Heart right ventricle (tissue), 16 donors: Measurements from ENCODE around the gene TACR1. TPM values are rescaled to one million over a fixed set of nuclear protein-coding genes. Genes with fewer than 3 reads are reported as not detected.
A peak's percentile ranks its signal among the peaks of the same experiment; 100 is the strongest.

Experiments used
- ATAC-seq, 8 donors: fragments of 200-7000 bp; cut with Tn5 transposase; one replicate each; pipeline ENCODE4 v1.9.1; 2020; ENCODE audit warnings: mild to moderate bottlenecking in 8 of 8, moderate library complexity in 8 of 8, moderate number of reproducible peaks in 1 of 8
- DNase-seq, 2 donors: peaks; one replicate each; pipeline ENCODE4 v3.0.0-alpha.2; 2020
- H3K27ac ChIP-seq, 10 donors: fragments of 200-600 bp; sonication (generic) in 2 of 10; one replicate each; pipeline versions ENCODE4 v1.5.0 to v1.8.0; 2020 to 2022; ENCODE audit warnings: mild to moderate bottlenecking in 3 of 10
- H3K27me3 ChIP-seq, 7 donors: fragments of 200-600 bp; one replicate each; pipeline ENCODE4 v1.8.0; 2021 to 2022; ENCODE audit warnings: mild to moderate bottlenecking in 2 of 7
- H3K36me3 ChIP-seq, 9 donors: fragments of 200-600 bp; sonication (generic) in 1 of 9; one replicate each; pipeline versions ENCODE4 v1.5.0 to v1.8.0; 2020 to 2022; ENCODE audit warnings: mild to moderate bottlenecking in 2 of 9
- H3K4me1 ChIP-seq, 9 donors: fragments of 200-600 bp; sonication (generic) in 1 of 9; one replicate each; pipeline versions ENCODE4 v1.5.0 to v1.8.0; 2020 to 2022; ENCODE audit warnings: mild to moderate bottlenecking in 4 of 9
- H3K4me3 ChIP-seq, 10 donors: fragments of 200-600 bp; sonication (generic) in 2 of 10; one replicate each; pipeline versions ENCODE4 v1.5.0 to v1.8.0; 2020 to 2022; ENCODE audit warnings: mild to moderate bottlenecking in 7 of 10, moderate library complexity in 2 of 10
- H3K9me3 ChIP-seq, 11 donors: fragments of 200-600 bp in 10 of 11; sonication (generic) in 2 of 11; one replicate each; pipeline versions ENCODE4 v1.5.0 to v1.8.0; 2013 to 2022; ENCODE audit warnings: mild to moderate bottlenecking in 2 of 11, control low read depth in 1 of 11, moderate library complexity in 1 of 11
- WGBS, 2 donors: extraction: QIAGEN DNeasy Blood & Tissue Kit; methylation state at CpG; one replicate each; pipeline ENCODE4 v1.1.7; 2013; ENCODE audit warnings: inconsistent platforms in 1 of 2; 5-methylcytosine and 5-hydroxymethylcytosine counted together
- intact Hi-C, 10 donors: fragments of 100-400 bp; cut with DNase I; formaldehyde crosslinking; loops; one replicate each; pipeline versions ENCODE4 v1.11.1 to v1.14.2; 2022
- polyA plus RNA-seq, 2 donors: library from polyadenylated mRNA; stranded (reverse); fragments of 200-250 nt; gene quantifications; one replicate each; pipeline ENCODE4 v1.2.3, GENCODE V29; 2013
- total RNA-seq, 10 donors: library from RNA; stranded (reverse); fragmentation: NEBNext Ultra II Directional in 3 of 10; extraction: Animal tissue kit (Norgen Biotek cat#: 25700) in 3 of 10; gene quantifications; one replicate each; pipeline versions ENCODE4 v1.2.1 to v1.2.4, GENCODE V29; 2021 to 2023
- TF ChIP-seq, protein P1 (sequence below), 9 donors: fragments of 200-600 bp; sonication (generic) in 2 of 9; IDR thresholded peaks; one replicate each; pipeline versions ENCODE4 v1.5.0 to v1.8.0; 2021 to 2022; ENCODE audit warnings: antibody characterized with exemption in 9 of 9, mild to moderate bottlenecking in 5 of 9, moderate library complexity in 1 of 9
- donor health status: Arrhythmogenic right ventricular cardiomyopathy.
- donor health status: ischemic (EF 13 %, LVEDD 7.1; RV severe dilation, severe dysfunction).
- donor health status: healthy with polysubstance abuse.
- donor health status: DM: no; HTN: yes; CAD: no.
- donor health status: DM: no; HTN: no; CAD: no.
- donor health status: ischemic (EF 25% LVEDD 6.9; RV normal size, moderate dysfunction).
- donor health status: ischemic (EF 25% LVEDD 5.7; RV mildly dilated, moderate dysfunction).
- donor health status: healthy.
- donor health status: DM: yes; HTN: yes; CAD: no.
- donor health status: Ischemic cardiomyopathy.
- donor health status: ischemic (EF 35%, LVEDD 5.7; RV mildly dilated, moderate dysfunction).
- donor health status: nonischemic (EF 11% LVEDD 7.7; RV severe dilation, severe dysfunction).
- donor health status: DM: yes; HTN: yes; CAD: no.
- donor health status: PGD.
- donor health status: ischemic (EF 29% LVEDD 5.4; RV normal size, mild dysfunction).
- donor health status: nonischemic (EF 23%, LVEDD 6.1; RV moderate dilation, normal function).

TACR1 gene
- total and polyA plus RNA-seq, 12 donors, result 0.06 to 0.38 (median 0.17) TPM; not detected in 3

DNA sequence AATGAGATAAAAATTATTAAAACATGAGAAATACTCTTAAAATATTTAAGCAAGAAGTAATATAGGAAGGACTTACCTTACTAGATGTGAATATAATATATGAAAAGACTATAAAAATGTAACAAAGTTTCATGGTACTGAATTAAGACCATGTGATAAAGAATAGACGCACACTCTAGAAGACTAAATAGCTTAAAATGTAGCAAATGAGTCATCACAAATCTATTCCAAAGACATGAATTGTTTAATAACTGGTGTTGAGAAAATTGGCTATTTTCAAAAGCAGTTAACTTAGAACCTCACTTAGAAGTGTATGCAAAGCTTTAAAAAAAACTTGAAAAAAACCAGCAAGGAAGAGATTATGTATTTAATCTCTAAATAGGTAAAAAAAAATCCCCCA, 176.8 kb downstream of the TACR1 start:
- no peaks in the 10 kb centered on the region for H3K9me3 ChIP-seq
- 79 to 92% methylated on average over 1 of the region's 1 CpG for WGBS, 2 donors

DNA sequence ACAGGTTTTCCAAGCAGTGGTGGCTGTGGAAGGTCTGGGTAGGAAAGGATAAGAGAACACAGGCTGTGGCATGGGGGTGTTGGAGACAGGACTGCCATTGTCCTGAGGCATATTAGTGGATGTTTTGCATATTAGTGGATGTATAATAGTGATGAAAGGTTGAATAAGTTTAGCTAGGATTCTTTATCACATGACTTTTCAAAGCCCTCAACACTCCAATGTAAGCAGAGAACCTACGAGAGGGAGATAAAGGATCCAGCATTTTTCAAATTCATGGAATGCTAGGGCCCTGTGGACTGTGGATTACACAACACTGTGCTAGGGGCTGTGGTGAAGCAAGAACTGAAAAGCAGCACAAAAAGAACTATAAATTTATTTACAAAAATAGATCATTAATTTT, 177.6 kb downstream of the TACR1 start:
- no peaks in the 10 kb centered on the region for H3K36me3 ChIP-seq
- TF ChIP-seq, protein P1, sequence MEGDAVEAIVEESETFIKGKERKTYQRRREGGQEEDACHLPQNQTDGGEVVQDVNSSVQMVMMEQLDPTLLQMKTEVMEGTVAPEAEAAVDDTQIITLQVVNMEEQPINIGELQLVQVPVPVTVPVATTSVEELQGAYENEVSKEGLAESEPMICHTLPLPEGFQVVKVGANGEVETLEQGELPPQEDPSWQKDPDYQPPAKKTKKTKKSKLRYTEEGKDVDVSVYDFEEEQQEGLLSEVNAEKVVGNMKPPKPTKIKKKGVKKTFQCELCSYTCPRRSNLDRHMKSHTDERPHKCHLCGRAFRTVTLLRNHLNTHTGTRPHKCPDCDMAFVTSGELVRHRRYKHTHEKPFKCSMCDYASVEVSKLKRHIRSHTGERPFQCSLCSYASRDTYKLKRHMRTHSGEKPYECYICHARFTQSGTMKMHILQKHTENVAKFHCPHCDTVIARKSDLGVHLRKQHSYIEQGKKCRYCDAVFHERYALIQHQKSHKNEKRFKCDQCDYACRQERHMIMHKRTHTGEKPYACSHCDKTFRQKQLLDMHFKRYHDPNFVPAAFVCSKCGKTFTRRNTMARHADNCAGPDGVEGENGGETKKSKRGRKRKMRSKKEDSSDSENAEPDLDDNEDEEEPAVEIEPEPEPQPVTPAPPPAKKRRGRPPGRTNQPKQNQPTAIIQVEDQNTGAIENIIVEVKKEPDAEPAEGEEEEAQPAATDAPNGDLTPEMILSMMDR (IDR thresholded peaks at IDR 0.05), result no peak
- no peaks in the 10 kb centered on the region for H3K27me3 ChIP-seq
- peaks cover 0 to 10% (median 0%) of the 10 kb centered on the region in 9 donors for H3K4me1 ChIP-seq
- H3K4me3 ChIP-seq, result no peak overlapping the region
- no peak for DNase-seq
- peak in 2 of 8 donors; percentile 28 to 37 for ATAC-seq
- no peak overlapping the region for H3K27ac ChIP-seq
- H3K9me3 ChIP-seq, result no peaks in the 10 kb centered on the region
- 30 to 55% methylated on average over 1 of the region's 1 CpG for WGBS, 2 donors
- intact Hi-C loops, result no loop called here

More for the DNA sequence above, 176.8 kb downstream of the TACR1 start:
- ATAC-seq (no peak), DNase-seq (no peak)
- no peaks in the 10 kb centered on the region for H3K36me3 ChIP-seq
- H3K4me1 ChIP-seq, result peaks cover 0 to 10% (median 0%) of the 10 kb centered on the region in 9 donors
- intact Hi-C loops, result no loop called here
- H3K27me3 ChIP-seq, result no peaks in the 10 kb centered on the region
- H3K4me3 ChIP-seq, result no peak overlapping the region
- TF ChIP-seq, protein P1 (IDR thresholded peaks at IDR 0.05), result no peak
- H3K27ac ChIP-seq, result no peak overlapping the region

DNA sequence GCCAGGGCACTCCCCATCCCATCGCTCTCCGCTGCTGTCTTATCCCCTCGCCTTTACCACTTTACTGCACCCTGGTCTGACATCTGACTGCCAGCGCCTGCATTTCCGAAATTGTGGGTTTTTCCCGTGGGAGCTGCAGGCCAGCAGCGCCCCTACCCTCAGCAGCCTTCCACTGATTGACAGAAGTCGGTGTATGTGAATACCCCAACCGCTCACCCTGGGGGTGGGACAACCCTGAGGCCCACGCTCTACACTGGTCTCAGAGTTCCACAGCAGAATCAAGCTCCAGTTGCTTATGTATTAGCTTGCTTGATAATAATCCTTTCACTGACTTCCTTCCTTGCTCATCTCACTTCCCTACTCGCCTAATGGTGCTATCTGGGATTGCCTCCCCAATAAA, 178.8 kb downstream of the TACR1 start:
- no peak for DNase-seq
- peaks cover 0 to 10% (median 0%) of the 10 kb centered on the region in 9 donors for H3K4me1 ChIP-seq
- intact Hi-C loops, result no loop called here
- 95 to 97% methylated on average over 11 of the region's 11 CpGs for WGBS, 2 donors
- no peak for ATAC-seq
- H3K4me3 ChIP-seq, result no peak overlapping the region
- H3K9me3 ChIP-seq, result peaks cover 0 to under 1% (median 0%) of the 10 kb centered on the region in 11 donors
- H3K27me3 ChIP-seq, result no peaks in the 10 kb centered on the region
- H3K36me3 ChIP-seq, result no peaks in the 10 kb centered on the region
- no peak overlapping the region for H3K27ac ChIP-seq
- TF ChIP-seq, protein P1 (IDR thresholded peaks at IDR 0.05), result no peak

DNA sequence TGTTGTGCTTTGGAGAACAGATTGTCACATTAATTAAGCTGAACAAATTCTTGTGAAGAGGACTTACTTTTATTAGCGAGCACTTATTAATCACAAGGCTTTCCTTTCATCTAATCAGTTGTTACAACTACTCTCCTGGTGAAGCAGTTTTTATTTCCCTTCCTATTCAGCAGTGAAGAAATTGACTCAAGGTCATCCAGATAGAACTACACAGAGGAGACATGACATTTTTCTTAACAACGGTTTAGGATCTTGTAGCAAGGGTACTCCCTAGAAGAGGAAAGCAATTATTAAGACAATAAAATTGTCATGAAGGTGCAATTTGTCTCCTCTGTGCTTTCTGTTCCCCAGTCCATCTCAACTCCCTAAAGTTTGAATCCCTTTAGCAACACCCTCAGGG, 179.5 kb downstream of the TACR1 start:
- peaks cover 0 to 7% (median 0%) of the 10 kb centered on the region in 11 donors for H3K9me3 ChIP-seq
- TF ChIP-seq, protein P1 (IDR thresholded peaks at IDR 0.05), result no peak
- no peaks in the 10 kb centered on the region for H3K36me3 ChIP-seq
- ATAC-seq, result no peak
- WGBS, 2 donors, result 45 to 50% methylated on average over 2 of the region's 2 CpGs
- H3K4me1 ChIP-seq, result peaks cover 0 to 10% (median 0%) of the 10 kb centered on the region in 9 donors
- intact Hi-C loops, result no loop called here
- no peaks in the 10 kb centered on the region for H3K27me3 ChIP-seq
- no peak overlapping the region for H3K4me3 ChIP-seq
- H3K27ac ChIP-seq, result no peak overlapping the region
- no peak for DNase-seq
